HepG2 (cell line): ENCODE results near the gene IQCN. TPM values are rescaled to one million over a fixed set of nuclear protein-coding genes. Genes with fewer than 3 reads are reported as not detected.

Source experiments
- BORCS8-MEF2B ChIP-seq: sonication (generic); formaldehyde crosslinking; IDR thresholded peaks from 2 replicates; pipeline ENCODE4 v1.8.0; 2022; ENCODE audit warnings: mild to moderate bottlenecking, missing genetic modification reagents
- CBX5 ChIP-seq: sonication (generic); formaldehyde crosslinking; IDR thresholded peaks from 2 replicates; pipeline ENCODE4 v1.4.0; 2020; ENCODE audit warnings: missing genetic modification reagents, borderline replicate concordance
- DNMT1 ChIP-seq: sonication (generic); formaldehyde crosslinking; IDR thresholded peaks from 2 replicates; pipeline ENCODE4 v1.5.1; 2020; ENCODE audit warnings: mild to moderate bottlenecking, missing genetic modification reagents
- ETV5 ChIP-seq: IDR thresholded peaks from 2 replicates; pipeline ENCODE4 v1.6.1; 2018; ENCODE audit warnings: missing biosample characterization, missing genetic modification reagents, inconsistent platforms, borderline replicate concordance
- FOXO1 ChIP-seq: sonication (generic); formaldehyde crosslinking; IDR thresholded peaks from 2 replicates; pipeline ENCODE4 v1.4.0; 2020; ENCODE audit warnings: missing genetic modification reagents
- GABPB1 ChIP-seq: IDR thresholded peaks from 2 replicates; pipeline ENCODE4 v1.6.1; 2016; ENCODE audit warnings: mild to moderate bottlenecking, missing genetic modification reagents, moderate library complexity, missing compliant biosample characterization
- HDAC1 ChIP-seq: sonication (generic); formaldehyde crosslinking; IDR thresholded peaks from 2 replicates; pipeline ENCODE4 v1.5.1; 2020; ENCODE audit warnings: mild to moderate bottlenecking, missing genetic modification reagents
- IKZF4 ChIP-seq: sonication (generic); formaldehyde crosslinking; IDR thresholded peaks from 2 replicates; pipeline ENCODE4 v1.5.1; 2020; ENCODE audit warnings: borderline replicate concordance, mild to moderate bottlenecking, low read depth, missing genetic modification reagents; ENCODE audit errors: not compliant biosample characterization
- NFRKB ChIP-seq: fragments of 450-650 bp; IDR thresholded peaks from 2 replicates; pipeline ENCODE4 v1.6.1; 2017
- PHF20 ChIP-seq: sonication (generic); formaldehyde crosslinking; IDR thresholded peaks from 2 replicates; pipeline ENCODE4 v1.5.0; 2020; ENCODE audit warnings: mild to moderate bottlenecking, missing genetic modification reagents
- SALL2 ChIP-seq: sonication (generic); formaldehyde crosslinking; IDR thresholded peaks from 2 replicates; pipeline ENCODE4 v1.8.1; 2023; ENCODE audit warnings: mild to moderate bottlenecking, missing genetic modification reagents, inconsistent platforms
- SMYD3 ChIP-seq: sonication (generic); formaldehyde crosslinking; IDR thresholded peaks from 2 replicates; pipeline ENCODE4 v1.8.1; 2023; ENCODE audit warnings: mild to moderate bottlenecking, missing genetic modification reagents
- ZBTB42 ChIP-seq: sonication (generic); formaldehyde crosslinking; IDR thresholded peaks from 2 replicates; pipeline ENCODE4 v1.5.0; 2020; ENCODE audit warnings: mild to moderate bottlenecking, missing genetic modification reagents
- ZNF350 ChIP-seq: sonication (generic); formaldehyde crosslinking; IDR thresholded peaks from 2 replicates; pipeline ENCODE4 v1.4.0; 2020; ENCODE audit warnings: mild to moderate bottlenecking, low read depth, missing genetic modification reagents, borderline replicate concordance
- ZNF510 ChIP-seq: sonication (generic); formaldehyde crosslinking; IDR thresholded peaks from 2 replicates; pipeline ENCODE4 v1.4.0; 2020; ENCODE audit warnings: low read depth, mild to moderate bottlenecking, missing genetic modification reagents
- ZNF607 ChIP-seq: sonication (generic); formaldehyde crosslinking; IDR thresholded peaks from 2 replicates; pipeline ENCODE4 v1.5.1; 2020; ENCODE audit warnings: missing genetic modification reagents, mild to moderate bottlenecking, borderline replicate concordance
- ZNF891 ChIP-seq: sonication (generic); formaldehyde crosslinking; IDR thresholded peaks from 2 replicates; pipeline ENCODE4 v1.5.0; 2020; ENCODE audit warnings: mild to moderate bottlenecking, missing genetic modification reagents
- polyA plus RNA-seq, 8 experiments: library from polyadenylated mRNA; depleted of rRNA in 3 of 8; stranded (reverse) in 7 of 8; unstranded in 1 of 8; fragments of >200 nt; fragmentation: Illumina TruSeq in 4 of 8; extraction: Trizol in 4 of 8; gene quantifications; 2 replicates each; pipeline versions ENCODE4 v1.2.1 to v1.2.3, GENCODE V29; 2011 to 2016; ENCODE audit warnings: low read depth in 4 of 8, missing spikeins in 1 of 8, mixed read lengths in 1 of 8; ENCODE audit not compliant: insufficient read depth in 1 of 8
- total RNA-seq, 5 experiments: library from RNA; depleted of rRNA; stranded (reverse); fragments of >200 nt; fragmentation: Illumina TruSeq; extraction: Trizol; gene quantifications; 2 replicates each; pipeline ENCODE4 v1.2.3, GENCODE V29; 2016; ENCODE audit warnings: low read depth in 1 of 5
- TF ChIP-seq, protein P1 (sequence below): sonication (generic); formaldehyde crosslinking; IDR thresholded peaks from 2 replicates; pipeline ENCODE4 v1.4.0; 2020; ENCODE audit warnings: missing genetic modification reagents
- TF ChIP-seq, protein P2 (sequence below): sonication (generic); formaldehyde crosslinking; IDR thresholded peaks from 2 replicates; pipeline ENCODE4 v1.8.0; 2022; ENCODE audit warnings: missing genetic modification reagents, mild to moderate bottlenecking, inconsistent platforms, borderline replicate concordance
- TF ChIP-seq, protein P3 (sequence below): sonication (generic); formaldehyde crosslinking; IDR thresholded peaks from 2 replicates; pipeline ENCODE4 v1.5.1; 2020; ENCODE audit warnings: missing genetic modification reagents, mild to moderate bottlenecking, borderline replicate concordance
- TF ChIP-seq, protein P4 (sequence below): sonication (generic); formaldehyde crosslinking; IDR thresholded peaks from 2 replicates; pipeline ENCODE4 v1.4.0; 2020; ENCODE audit warnings: missing genetic modification reagents, mild to moderate bottlenecking, borderline replicate concordance

The IQCN gene
- total and polyA plus RNA-seq, 2 of the 13 experiments (the other 11 are each of a cell fraction or from before 2014, with no cell fraction given): 0.04 to 0.18 TPM

DNA sequence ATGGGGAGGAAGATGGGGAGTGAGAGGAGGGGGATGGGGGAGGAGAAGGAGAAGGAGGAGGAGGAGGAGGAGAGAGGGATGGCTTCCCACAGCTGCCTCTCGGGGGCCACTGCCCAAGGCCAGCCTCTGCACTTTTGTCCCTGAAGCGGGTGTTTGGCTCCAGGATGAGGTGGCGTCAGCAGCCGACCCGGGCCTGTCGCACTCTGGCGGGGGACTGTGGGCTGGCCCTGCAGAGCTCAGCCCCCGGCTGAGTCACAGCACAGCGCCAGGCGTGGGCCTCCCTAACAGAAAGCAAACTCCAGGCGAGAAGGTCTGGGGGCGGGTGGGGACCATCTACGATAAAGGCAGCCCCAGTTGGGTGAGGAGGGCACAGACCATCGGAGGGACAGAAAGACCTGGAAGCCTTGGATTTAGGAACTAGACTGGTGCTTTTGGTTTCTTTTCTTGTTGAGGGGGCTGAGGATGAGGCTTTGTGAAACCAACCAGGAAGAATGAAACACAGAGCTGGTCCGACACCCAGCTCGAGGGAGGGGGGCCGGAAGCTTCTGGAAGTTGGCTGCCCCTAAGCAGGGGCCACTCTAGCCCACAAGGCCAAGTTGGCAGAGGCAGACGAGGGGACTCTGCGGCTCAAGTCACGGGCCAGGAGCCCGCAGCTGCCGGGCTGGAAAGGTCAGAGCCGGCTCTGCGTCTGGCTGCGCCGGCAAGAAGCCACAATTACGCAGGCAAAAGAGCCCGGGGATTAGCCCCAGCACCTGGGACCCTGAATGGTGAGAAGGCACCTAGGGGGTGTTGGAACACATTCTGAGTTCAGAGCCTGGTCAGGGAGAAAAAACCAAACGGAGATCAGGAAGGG, 30.4 kb upstream of the IQCN start (continued):
- TF ChIP-seq, protein P1, sequence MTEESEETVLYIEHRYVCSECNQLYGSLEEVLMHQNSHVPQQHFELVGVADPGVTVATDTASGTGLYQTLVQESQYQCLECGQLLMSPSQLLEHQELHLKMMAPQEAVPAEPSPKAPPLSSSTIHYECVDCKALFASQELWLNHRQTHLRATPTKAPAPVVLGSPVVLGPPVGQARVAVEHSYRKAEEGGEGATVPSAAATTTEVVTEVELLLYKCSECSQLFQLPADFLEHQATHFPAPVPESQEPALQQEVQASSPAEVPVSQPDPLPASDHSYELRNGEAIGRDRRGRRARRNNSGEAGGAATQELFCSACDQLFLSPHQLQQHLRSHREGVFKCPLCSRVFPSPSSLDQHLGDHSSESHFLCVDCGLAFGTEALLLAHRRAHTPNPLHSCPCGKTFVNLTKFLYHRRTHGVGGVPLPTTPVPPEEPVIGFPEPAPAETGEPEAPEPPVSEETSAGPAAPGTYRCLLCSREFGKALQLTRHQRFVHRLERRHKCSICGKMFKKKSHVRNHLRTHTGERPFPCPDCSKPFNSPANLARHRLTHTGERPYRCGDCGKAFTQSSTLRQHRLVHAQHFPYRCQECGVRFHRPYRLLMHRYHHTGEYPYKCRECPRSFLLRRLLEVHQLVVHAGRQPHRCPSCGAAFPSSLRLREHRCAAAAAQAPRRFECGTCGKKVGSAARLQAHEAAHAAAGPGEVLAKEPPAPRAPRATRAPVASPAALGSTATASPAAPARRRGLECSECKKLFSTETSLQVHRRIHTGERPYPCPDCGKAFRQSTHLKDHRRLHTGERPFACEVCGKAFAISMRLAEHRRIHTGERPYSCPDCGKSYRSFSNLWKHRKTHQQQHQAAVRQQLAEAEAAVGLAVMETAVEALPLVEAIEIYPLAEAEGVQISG (CRISPR knock-in tag): peak; percentile 95
- TF ChIP-seq, protein P2, sequence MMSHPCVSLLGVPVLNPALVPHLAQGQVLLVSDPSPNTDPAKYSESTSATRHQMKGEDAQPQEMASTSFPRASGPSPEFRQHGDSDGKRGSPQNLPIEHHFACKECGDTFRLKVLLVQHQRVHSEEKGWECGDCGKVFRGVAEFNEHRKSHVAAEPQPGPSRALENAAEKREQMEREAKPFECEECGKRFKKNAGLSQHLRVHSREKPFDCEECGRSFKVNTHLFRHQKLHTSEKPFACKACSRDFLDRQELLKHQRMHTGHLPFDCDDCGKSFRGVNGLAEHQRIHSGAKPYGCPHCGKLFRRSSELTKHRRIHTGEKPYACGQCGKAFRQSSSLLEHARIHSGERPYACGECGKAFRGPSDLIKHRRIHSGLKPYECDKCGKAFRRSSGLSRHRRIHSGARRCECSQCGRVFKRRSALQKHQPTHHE (CRISPR knock-in tag): no peak
- TF ChIP-seq ZNF350 (CRISPR knock-in tag) (peak; percentile 54; the same call in 1 of the 2 replicates), BORCS8-MEF2B (CRISPR knock-in tag) (peak; percentile 56), ZNF510 (CRISPR knock-in tag) (0 out of 2 replicates have a peak, but pooled peaks have one; percentile 76), NFRKB (no peak), ZBTB42 (CRISPR knock-in tag) (no peak), ZNF891 (CRISPR knock-in tag) (no peak), FOXO1 (CRISPR knock-in tag) (peak; percentile 55; the same call in 1 of the 2 replicates), GABPB1 (CRISPR knock-in tag) (peak; percentile 76), DNMT1 (CRISPR knock-in tag) (no peak), SALL2 (no peak), CBX5 (CRISPR knock-in tag) (no peak; the same call in 1 of the 2 replicates), PHF20 (CRISPR knock-in tag) (peak; percentile 44), ETV5 (CRISPR knock-in tag) (peak; percentile 78), SMYD3 (CRISPR knock-in tag) (0 out of 2 replicates have a peak, but pooled peaks have one; percentile 31), ZNF607 (CRISPR knock-in tag) (no peak), HDAC1 (CRISPR knock-in tag) (peak; percentile 86), IKZF4 (CRISPR knock-in tag) (no peak)
- TF ChIP-seq, protein P3, sequence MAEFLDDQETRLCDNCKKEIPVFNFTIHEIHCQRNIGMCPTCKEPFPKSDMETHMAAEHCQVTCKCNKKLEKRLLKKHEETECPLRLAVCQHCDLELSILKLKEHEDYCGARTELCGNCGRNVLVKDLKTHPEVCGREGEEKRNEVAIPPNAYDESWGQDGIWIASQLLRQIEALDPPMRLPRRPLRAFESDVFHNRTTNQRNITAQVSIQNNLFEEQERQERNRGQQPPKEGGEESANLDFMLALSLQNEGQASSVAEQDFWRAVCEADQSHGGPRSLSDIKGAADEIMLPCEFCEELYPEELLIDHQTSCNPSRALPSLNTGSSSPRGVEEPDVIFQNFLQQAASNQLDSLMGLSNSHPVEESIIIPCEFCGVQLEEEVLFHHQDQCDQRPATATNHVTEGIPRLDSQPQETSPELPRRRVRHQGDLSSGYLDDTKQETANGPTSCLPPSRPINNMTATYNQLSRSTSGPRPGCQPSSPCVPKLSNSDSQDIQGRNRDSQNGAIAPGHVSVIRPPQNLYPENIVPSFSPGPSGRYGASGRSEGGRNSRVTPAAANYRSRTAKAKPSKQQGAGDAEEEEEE: no peak
- TF ChIP-seq, protein P4, sequence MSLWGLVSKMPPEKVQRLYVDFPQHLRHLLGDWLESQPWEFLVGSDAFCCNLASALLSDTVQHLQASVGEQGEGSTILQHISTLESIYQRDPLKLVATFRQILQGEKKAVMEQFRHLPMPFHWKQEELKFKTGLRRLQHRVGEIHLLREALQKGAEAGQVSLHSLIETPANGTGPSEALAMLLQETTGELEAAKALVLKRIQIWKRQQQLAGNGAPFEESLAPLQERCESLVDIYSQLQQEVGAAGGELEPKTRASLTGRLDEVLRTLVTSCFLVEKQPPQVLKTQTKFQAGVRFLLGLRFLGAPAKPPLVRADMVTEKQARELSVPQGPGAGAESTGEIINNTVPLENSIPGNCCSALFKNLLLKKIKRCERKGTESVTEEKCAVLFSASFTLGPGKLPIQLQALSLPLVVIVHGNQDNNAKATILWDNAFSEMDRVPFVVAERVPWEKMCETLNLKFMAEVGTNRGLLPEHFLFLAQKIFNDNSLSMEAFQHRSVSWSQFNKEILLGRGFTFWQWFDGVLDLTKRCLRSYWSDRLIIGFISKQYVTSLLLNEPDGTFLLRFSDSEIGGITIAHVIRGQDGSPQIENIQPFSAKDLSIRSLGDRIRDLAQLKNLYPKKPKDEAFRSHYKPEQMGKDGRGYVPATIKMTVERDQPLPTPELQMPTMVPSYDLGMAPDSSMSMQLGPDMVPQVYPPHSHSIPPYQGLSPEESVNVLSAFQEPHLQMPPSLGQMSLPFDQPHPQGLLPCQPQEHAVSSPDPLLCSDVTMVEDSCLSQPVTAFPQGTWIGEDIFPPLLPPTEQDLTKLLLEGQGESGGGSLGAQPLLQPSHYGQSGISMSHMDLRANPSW (CRISPR knock-in tag): no peak
